HFFc6 (cell line): ENCODE data around the gene POU5F1. TPM values are rescaled to one million over a fixed set of nuclear protein-coding genes. Genes with fewer than 3 reads are reported as not detected.

ENCODE experiments used
- total RNA-seq, 6 experiments: library from RNA; stranded (reverse); fragmentation: NEBNext Ultra II Directional; extraction: Animal tissue kit (Norgen Biotek cat#: 25700); gene quantifications; 2 replicates in 1 of 6; 3 replicates in 5 of 6; pipeline ENCODE4 v1.2.3, GENCODE V29; 2021

POU5F1 gene
- total RNA-seq, 6 experiments from 2014 or later = 0.17 to 0.63 (median 0.33) TPM

Other genes with a start within 250 kb of the POU5F1 start
- gene SFTA2, start 238.5 kb downstream of the POU5F1 start, total RNA-seq = not detected
- not detected for gene MUCL3, start 229.7 kb downstream of the POU5F1 start, total RNA-seq
- gene MUC21, start 187.0 kb downstream of the POU5F1 start, total RNA-seq = not detected
- gene MUC22, start 160.2 kb downstream of the POU5F1 start, total RNA-seq = not detected
- gene C6orf15, start 58.1 kb downstream of the POU5F1 start, total RNA-seq = not detected
- gene PSORS1C1, start 55.9 kb downstream of the POU5F1 start, total RNA-seq = 1 to 10 TPM; 2.1 to 4.4 (median 3.5) TPM
- gene CDSN, start 50.2 kb downstream of the POU5F1 start, total RNA-seq = not detected
- gene PSORS1C2, start 31.6 kb downstream of the POU5F1 start, total RNA-seq = not detected
- 10 to 100 TPM; 12.0 to 24.3 (median 23.5) TPM for gene CCHCR1, start 12.9 kb downstream of the POU5F1 start, total RNA-seq
- 10 to 100 TPM; 14.2 to 32.9 (median 29.6) TPM for gene TCF19, start 12.1 kb downstream of the POU5F1 start, total RNA-seq
- 100 to 1,000 TPM in 4 of 6 experiments, 10 to 100 TPM in 2; 88.7 to 148 (median 125) TPM for gene HLA-C, start 101.4 kb upstream of the POU5F1 start, total RNA-seq
- gene HLA-B, start 186.5 kb upstream of the POU5F1 start, total RNA-seq = 100 to 1,000 TPM in 4 of 6 experiments, 10 to 100 TPM in 2; 74.1 to 178 (median 162) TPM
- gene MICA, start 232.9 kb upstream of the POU5F1 start, total RNA-seq = 10 to 100 TPM; 14.7 to 24.0 (median 17.7) TPM